HG03439 (cell line): ENCODE results near the gene ZNF474.
A peak's percentile ranks its signal among the peaks of the same experiment; 100 is the strongest.
"Not testable (repeated sequence)": the region's sequence is repeated elsewhere in the genome, so short reads cannot be mapped to it uniquely, and the experiment has no call there.

Source experiments
- ATAC-seq: cut with Tn5 transposase; IDR thresholded peaks from one replicate; pipeline ENCODE4 v1.9.1; 2021; ENCODE audit warnings: mild to moderate bottlenecking, moderate library complexity; ENCODE audit not compliant: unreplicated experiment

Gene ZNF474

GRCh38 chr5:122129306-122129705 lies at the start of gene ZNF474:
Gene ZNF474, plus strand, starts transcription at chr5:122129546. Its CDS starts 22,445 bp downstream, at chr5:122151991.
- no peak for ATAC-seq

GRCh38 chr5:122081541-122081940 lies 47.8 kb upstream of the ZNF474 start:
- no peak for ATAC-seq

- no peak for ATAC-seq
Observed at GRCh38 chr5:122083535-122083934, 45.8 kb upstream of the ZNF474 start.

GRCh38 chr5:122085041-122085440 lies 44.3 kb upstream of the ZNF474 start:
- ATAC-seq = no peak

DNA sequence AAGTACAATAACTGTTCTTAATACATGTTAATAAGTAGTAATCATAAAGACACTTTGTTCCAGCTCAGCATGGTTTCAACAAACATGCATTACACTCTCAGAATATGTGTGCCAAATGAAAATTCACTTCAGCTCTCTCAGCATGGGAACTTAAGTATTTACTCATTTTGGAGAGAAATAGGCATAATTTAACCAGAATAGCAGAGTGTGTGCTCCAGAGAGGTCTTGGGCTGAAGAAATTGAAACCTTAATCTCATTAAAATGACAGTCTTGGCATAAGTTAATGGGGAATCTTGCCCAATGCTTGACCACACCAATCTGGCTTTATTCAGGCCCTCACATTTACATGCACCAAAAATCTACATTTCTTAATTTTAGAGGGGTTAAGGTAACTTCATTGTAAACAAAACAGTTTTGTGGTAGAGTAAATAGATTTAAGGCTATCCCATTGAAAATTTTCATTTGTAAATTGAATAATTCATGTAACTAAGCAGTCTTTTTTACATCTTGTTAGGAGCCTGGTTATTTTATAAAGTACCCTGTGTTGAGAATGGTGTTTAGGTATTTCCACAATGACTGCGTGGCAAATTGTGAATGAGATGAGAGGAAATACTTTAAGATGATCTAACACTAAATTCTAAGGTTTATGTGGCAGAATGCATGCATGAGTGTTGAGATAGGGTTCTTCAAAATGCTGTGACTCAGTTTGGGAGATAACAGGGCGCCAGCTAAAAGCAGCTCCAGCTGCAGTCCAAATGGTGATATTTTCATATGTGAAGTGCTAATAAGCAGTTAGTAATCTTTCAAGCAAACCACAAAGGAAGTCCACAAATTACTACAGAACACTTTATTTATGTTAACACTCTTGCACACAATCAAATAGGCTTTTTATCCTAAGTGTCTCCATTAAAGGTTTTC lies 40.0 kb upstream of the ZNF474 start:
- ATAC-seq = no peak

GRCh38 chr5:122091936-122092600 lies 37.3 kb upstream of the ZNF474 start:
- no peak for ATAC-seq

GRCh38 chr5:122093415-122094180 lies 35.7 kb upstream of the ZNF474 start:
- ATAC-seq = no peak

DNA sequence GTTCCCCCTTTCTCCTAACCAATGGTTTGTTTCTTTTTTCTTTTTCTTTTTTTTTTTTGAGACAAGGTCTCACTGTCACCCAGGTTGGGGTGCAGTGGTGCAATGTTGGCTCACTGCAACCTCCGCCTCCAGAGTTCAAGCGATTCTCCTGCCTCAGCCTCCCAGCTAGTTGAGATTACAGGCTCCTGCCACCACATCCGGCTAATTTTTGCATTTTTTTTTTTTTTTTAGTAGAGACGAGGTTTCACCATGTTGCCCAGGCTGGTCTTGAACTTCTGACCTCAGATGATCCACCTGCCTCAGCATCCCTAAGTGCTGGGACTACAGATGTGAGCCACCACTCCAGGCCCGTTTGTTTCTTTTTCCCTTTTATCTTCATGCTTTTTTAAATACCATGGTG lies 35.1 kb upstream of the ZNF474 start:
- not testable (repeated sequence) for ATAC-seq

DNA sequence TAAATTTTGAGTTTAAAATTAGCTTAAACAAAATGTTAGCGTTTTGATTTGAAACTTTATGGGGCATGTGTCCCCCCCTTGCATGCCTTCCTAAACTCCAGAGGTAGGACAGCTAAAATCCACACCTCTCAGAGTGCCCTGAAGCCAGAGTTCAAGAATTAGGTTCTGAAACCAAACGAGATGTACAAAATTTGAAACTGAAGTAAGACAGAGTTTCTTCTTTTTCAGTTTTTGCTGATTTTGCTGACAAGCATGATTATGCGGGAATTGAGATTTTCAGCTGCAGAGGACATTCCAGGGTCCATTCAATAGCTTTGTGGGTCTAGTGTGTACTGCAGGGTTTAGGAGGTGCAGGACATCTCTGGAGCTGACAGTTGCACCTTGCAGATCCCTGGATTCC lies 34.2 kb upstream of the ZNF474 start:
- no peak for ATAC-seq

DNA sequence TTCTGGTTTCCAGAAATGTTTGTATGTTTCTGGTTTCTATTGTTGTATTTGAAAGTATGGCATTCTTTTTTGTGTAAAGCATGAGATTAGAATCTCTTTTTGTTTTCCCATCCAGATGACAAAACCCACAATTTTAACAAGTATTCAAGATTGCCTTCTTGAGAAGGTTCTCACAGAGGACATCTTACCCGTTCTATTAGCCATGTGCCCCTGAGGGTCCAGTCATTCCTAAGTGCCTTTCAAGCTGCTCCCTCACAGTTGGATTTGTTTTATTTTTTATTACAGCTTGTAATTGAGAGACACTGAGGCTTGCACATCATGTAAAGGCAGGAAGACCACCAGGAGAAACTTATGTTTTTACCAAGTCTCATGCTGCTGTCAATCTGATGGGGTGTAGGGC lies 32.0 kb upstream of the ZNF474 start:
- no peak for ATAC-seq

GRCh38 chr5:122099060-122099790 lies 30.1 kb upstream of the ZNF474 start:
- ATAC-seq = no peak

DNA sequence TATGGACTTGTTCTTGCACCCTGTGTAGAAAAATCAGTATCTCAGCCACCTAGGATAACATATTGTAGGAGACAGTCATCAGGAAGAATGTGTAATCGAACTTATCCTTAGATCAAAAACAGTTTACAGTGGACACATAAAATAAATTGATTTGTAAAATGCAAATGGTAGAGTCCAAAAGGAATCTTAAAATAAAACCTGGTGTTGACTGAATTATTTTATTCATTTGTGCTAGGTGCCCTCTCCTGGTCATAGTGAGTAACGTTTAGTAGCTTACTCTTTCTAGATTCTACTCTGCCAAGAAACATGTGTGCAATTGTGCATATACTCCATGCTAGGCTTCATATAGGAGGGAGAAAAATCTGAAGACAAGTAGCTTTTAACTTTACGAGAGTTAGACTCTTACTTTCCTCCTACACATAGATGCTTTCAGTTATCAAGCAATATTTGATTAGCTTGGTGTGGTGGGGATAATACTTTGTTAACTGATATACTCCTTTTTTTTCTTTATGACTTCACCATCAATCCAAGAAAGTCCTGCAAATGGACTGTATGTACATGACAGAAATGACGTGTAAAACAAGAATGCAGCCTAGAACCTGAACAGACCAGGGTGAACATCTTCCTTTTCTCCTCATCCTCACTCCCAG lies 27.6 kb upstream of the ZNF474 start:
- peak; percentile 69 for ATAC-seq

DNA sequence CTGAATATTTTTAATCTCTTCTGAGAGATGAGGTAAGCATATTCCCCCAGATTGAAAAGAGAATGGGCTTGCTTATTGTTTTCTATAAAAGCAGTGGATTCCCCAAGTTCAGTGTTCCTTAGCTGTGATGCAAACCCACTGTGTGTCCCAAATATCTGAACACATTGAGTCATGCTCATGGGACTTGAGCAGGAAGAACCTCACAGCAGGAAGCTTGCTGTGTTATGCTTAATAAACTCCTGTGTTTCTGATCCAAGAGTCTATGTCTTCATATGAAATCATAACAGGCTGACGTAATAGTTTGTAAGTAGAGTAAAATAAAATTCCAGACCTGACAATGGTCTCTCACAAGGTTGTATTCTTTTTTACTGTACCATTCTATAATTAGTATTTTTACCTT lies 26.5 kb upstream of the ZNF474 start:
- no peak for ATAC-seq

DNA sequence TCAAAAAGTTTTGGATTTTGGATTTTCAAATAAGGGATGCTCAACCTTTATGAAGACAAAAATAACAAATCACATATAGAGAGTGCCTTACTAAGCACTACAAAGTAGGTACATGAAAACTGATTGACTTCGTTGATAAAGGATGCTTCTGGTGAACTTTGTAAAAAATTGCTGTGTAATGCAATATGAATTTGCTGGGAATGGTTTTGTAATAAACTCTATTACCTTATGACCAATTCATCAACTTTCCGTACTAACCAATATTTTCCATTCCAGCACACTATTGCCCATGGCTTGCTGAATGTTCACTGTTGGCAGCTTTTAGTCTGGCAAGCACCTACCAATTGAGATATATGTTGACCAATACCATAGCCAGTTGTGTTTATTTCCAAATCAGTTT lies 23.4 kb upstream of the ZNF474 start:
- ATAC-seq = no peak

DNA sequence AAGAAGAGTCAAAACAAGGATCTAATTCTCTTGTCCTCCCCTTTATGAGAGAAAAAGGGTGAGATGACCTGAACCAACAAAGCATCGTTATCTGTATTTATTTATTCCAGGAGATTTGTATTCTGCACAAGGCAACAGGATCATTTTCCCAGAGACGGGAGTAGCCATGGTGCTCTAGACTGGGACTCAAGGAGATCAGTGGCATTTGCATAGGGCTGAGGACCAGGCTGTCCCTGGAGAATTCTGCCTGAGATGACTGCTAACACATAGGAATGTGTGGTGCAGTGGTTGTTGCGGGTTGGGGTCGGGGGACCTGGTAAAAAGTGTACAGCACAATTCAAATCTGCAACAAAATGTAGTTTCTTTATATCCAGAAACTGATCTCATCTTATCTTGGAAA lies 22.3 kb upstream of the ZNF474 start:
- no peak for ATAC-seq

- ATAC-seq = no peak
Observed at GRCh38 chr5:122110987-122111386, 18.4 kb upstream of the ZNF474 start.

- ATAC-seq = no peak
Observed at GRCh38 chr5:122111460-122111859, 17.9 kb upstream of the ZNF474 start.

GRCh38 chr5:122112063-122112462 lies 17.3 kb upstream of the ZNF474 start:
- no peak for ATAC-seq

- ATAC-seq = no peak
Observed at GRCh38 chr5:122112733-122113558, 16.4 kb upstream of the ZNF474 start.
